GM13977 (cell line): ENCODE measurements around the gene RELL1.

ENCODE experiments used
- DNase-seq: peaks from one replicate; pipeline ENCODE4 v3.0.0; 2012; ENCODE audit warnings: low spot score
- in situ Hi-C: fragments of 300-500 bp; cut with MboI; formaldehyde crosslinking; loops from one replicate; pipeline ENCODE4 v1.12.0; 2022; ENCODE audit warnings: low sequenced_read_pairs, low pct_unique_long_range_greater_than_20kb, mixed read lengths, inconsistent platforms; ENCODE audit not compliant: unreplicated experiment
- TF ChIP-seq, protein P1 (sequence below): IDR thresholded peaks from 2 replicates; pipeline ENCODE4 v1.5.1; 2012; ENCODE audit warnings: mild to moderate bottlenecking, control low read depth; ENCODE audit not compliant: insufficient read depth; ENCODE audit errors: extremely low read depth, missing control alignments

Gene RELL1

GRCh38 chr4:37680089-37680488, 6.1 kb downstream of the RELL1 start:
- no peak for DNase-seq
- in situ Hi-C loops: no loop called here
- TF ChIP-seq, protein P1, sequence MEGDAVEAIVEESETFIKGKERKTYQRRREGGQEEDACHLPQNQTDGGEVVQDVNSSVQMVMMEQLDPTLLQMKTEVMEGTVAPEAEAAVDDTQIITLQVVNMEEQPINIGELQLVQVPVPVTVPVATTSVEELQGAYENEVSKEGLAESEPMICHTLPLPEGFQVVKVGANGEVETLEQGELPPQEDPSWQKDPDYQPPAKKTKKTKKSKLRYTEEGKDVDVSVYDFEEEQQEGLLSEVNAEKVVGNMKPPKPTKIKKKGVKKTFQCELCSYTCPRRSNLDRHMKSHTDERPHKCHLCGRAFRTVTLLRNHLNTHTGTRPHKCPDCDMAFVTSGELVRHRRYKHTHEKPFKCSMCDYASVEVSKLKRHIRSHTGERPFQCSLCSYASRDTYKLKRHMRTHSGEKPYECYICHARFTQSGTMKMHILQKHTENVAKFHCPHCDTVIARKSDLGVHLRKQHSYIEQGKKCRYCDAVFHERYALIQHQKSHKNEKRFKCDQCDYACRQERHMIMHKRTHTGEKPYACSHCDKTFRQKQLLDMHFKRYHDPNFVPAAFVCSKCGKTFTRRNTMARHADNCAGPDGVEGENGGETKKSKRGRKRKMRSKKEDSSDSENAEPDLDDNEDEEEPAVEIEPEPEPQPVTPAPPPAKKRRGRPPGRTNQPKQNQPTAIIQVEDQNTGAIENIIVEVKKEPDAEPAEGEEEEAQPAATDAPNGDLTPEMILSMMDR: no peak

DNA sequence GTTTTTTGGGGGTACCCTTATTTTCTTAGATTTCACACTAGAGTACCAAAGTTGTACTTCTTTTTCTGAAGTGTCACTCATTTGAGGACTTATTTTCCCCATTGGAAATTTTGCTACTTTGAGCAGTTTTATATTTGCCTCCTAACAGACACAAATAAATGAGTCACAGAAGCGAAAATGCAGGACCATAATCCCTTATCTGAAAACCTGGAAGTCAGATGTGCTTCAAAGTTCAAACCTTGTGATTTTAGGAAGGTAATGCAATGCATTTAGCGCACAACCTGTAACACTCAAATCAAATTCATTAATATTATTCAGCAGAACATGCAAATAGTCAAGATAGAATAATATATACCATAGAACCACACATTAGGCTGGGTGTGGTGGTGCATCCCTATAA, 6.9 kb downstream of the RELL1 start:
- no peak for DNase-seq
- in situ Hi-C loops: no loop called here
- TF ChIP-seq, protein P1: no peak

GRCh38 chr4:37678624-37679023, 7.6 kb downstream of the RELL1 start:
- TF ChIP-seq, protein P1: no peak
- in situ Hi-C loops: no loop called here
- no peak for DNase-seq

GRCh38 chr4:37675587-37676290, 10.4 kb downstream of the RELL1 start:
- TF ChIP-seq, protein P1: no peak
- in situ Hi-C loops: no loop called here
- DNase-seq: peak; percentile 64

DNA sequence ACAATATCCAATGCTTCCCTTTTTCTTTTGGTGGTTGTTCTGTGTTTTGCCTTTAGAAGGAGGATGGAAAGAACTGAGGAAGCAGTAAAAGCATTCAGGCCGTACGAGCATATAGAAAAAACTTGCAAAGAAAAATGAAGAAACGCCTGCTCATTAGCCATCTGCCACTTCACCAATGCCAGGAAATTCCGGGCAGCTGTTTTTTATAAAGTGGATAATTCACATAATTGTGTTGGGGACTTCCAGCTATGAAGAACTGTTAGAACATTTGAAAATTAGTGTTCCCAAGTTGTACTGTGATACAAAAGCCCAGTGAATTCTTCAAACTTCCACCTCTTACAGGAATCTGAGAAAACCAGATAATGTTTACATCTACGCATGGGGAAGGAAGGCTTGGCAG, 11.7 kb downstream of the RELL1 start:
- TF ChIP-seq, protein P1: no peak
- in situ Hi-C loops: no loop called here
- no peak for DNase-seq

DNA sequence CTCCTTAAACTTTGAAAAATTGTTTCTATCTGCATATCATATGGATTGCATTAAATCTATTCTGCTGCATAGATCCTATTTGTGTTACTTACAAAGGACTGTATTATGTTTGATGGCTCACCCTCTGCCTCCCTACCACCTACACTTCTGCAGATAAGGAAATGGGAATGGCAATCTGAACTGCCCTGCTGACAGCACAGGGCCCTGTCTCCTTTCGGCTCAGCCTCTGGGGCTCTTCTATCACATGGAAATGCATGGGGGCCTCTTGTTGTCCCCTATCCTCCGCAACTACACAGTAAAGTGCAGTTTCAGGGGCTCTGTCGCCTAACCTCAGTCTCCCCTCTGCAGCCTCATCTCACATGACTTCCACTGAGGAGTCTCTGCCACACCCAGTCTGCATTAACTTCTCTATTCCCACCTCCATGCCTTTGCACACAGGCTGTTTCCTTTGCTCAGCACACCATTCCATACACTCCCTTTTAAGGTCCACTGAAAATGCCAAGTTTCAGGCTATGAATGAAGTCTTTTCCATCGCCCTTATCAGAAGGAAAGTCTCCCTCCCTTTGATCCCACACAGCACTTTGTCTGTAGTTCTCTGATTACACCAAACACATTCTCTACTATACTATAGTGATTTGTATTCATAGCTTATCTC, 12.5 kb downstream of the RELL1 start:
- in situ Hi-C loops: no loop called here
- DNase-seq: no peak

More for the DNA sequence above, 12.5 kb downstream of the RELL1 start:
- TF ChIP-seq, protein P1: no peak
